ENCODE results near the gene GLIS1.

The GLIS1 gene

DNA sequence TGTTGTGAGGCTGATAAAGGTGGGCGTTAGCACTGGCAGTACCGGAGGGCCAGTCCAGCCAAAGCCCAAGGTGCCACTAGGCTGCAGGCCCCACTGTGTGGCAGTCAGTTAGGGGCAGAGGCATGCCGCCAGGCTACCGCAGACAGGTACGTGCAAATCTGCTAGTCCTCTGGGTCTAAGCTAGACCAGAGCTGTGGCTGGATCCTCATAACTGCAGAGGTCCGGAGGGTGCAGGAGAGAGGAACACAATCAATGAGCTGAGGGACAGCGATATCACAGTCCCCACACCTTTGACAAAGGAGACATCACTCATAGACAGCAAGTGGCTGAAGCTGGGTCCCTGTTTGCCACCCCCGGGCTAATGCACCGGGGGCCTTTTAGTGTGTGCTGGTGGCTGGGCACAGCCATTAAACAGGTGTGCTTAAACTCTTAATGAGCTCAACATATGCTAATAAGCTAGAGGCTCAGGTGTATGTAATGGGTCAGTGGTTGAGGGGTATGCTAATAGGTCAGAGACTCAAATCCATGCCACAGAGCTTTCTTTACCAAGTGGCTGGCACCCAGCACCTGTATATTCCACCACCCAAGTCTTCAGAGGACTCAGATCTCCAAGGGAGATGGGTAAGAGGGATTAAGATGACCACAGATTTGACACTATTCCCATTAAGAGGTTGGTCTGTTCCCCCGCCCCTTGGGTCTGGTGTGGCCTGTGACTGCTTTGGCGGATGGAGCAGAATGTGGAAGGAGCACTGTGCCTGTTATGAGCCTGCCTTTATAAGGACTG lies 82.0 kb downstream of the GLIS1 start:
- H3K4me3 ChIP-seq (ENCODE audit: low read length), result no peak overlapping the region
- H3K27ac ChIP-seq (ENCODE audit: low read depth, low read length), result no peak overlapping the region
- H3K79me2 ChIP-seq (ENCODE audit: control insufficient read depth, low read length), result no peaks in the 10 kb centered on the region
- no peaks in the 10 kb centered on the region for H3F3A ChIP-seq (ENCODE audit: control insufficient read depth, insufficient read depth)
- H3K9me2 ChIP-seq (replicated peaks; ENCODE audit: control insufficient read depth, low read length), result no peaks in the 10 kb centered on the region
- no peaks in the 10 kb centered on the region for H3K4me1 ChIP-seq (ENCODE audit: control insufficient read depth, low read length)
- H3K36me3 ChIP-seq (ENCODE audit: control insufficient read depth, low read length), result no peaks in the 10 kb centered on the region
- TF ChIP-seq EZH2phosphoT487 (IDR thresholded peaks at IDR 0.05; ENCODE audit: borderline replicate concordance, low read length), result no peak
- TF ChIP-seq, protein P1, sequence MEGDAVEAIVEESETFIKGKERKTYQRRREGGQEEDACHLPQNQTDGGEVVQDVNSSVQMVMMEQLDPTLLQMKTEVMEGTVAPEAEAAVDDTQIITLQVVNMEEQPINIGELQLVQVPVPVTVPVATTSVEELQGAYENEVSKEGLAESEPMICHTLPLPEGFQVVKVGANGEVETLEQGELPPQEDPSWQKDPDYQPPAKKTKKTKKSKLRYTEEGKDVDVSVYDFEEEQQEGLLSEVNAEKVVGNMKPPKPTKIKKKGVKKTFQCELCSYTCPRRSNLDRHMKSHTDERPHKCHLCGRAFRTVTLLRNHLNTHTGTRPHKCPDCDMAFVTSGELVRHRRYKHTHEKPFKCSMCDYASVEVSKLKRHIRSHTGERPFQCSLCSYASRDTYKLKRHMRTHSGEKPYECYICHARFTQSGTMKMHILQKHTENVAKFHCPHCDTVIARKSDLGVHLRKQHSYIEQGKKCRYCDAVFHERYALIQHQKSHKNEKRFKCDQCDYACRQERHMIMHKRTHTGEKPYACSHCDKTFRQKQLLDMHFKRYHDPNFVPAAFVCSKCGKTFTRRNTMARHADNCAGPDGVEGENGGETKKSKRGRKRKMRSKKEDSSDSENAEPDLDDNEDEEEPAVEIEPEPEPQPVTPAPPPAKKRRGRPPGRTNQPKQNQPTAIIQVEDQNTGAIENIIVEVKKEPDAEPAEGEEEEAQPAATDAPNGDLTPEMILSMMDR (IDR thresholded peaks at IDR 0.05; ENCODE audit: low read depth, low read length, poor library complexity, severe bottlenecking), result no peak
- no peaks in the 10 kb centered on the region for H4K20me1 ChIP-seq (ENCODE audit: control insufficient read depth, insufficient read depth, low read depth, low read length)
- H3K27me3 ChIP-seq (ENCODE audit: control insufficient read depth, low read length), result peaks cover 14% of the 10 kb centered on the region
- H3K4me2 ChIP-seq (ENCODE audit: low read length), result no peak overlapping the region
- H3K9me3 ChIP-seq (ENCODE audit: control insufficient read depth, insufficient read depth, low read length), result no peaks in the 10 kb centered on the region

DNA sequence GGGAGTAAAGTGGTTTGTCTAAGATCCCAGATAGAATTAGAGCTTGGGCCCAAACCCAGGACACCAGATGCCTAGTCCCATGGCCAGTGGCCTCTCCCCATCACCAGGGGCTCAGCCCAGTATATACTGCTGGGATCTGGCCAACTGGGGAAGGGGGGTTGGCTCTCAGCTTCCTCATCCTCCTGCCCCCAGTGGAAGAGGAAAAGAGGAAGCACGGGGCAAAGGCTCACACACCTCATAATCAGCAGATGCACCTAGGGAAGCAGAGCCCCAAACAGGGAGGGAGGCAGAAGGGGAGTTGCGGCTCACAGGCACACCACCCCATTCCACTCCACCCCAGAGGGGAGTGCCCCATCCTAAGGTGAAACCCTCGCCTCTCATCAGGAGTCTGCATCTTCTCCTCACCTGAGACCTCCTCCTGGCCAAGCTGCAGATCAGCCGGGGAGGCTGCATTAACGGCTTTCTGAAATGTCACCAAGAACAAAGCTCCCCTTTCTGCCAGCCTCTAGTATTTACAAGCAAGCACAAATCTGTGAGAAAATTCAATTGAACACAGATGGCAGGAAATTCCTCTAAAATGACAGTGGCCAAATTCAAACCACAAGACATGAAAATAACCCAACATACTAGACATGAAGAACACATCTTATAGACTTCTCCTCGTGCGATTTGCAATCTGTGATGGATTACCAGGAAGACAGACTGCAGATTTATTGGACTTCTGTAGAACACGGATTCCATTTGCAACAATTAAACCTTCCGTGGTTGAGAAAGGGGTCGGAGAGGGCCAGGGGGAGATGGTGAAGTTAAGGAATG lies 82.8 kb downstream of the GLIS1 start:
- Histone ChIP-seq H3K79me2 (ENCODE audit: control insufficient read depth, low read length) (no peaks in the 10 kb centered on the region), H3K4me1 (ENCODE audit: control insufficient read depth, low read length) (no peaks in the 10 kb centered on the region), H4K20me1 (ENCODE audit: control insufficient read depth, insufficient read depth, low read depth, low read length) (no peaks in the 10 kb centered on the region), H3K9me2 (replicated peaks; ENCODE audit: control insufficient read depth, low read length) (no peaks in the 10 kb centered on the region), H3K36me3 (ENCODE audit: control insufficient read depth, low read length) (no peaks in the 10 kb centered on the region), H3K4me3 (ENCODE audit: low read length) (no peak overlapping the region), H3K4me2 (ENCODE audit: low read length) (no peak overlapping the region), H3K9me3 (ENCODE audit: control insufficient read depth, insufficient read depth, low read length) (no peaks in the 10 kb centered on the region), H3F3A (ENCODE audit: control insufficient read depth, insufficient read depth) (no peaks in the 10 kb centered on the region), H3K27me3 (ENCODE audit: control insufficient read depth, low read length) (peaks cover 14% of the 10 kb centered on the region), H3K27ac (ENCODE audit: low read depth, low read length) (no peak overlapping the region)
- no peak for TF ChIP-seq EZH2phosphoT487 (IDR thresholded peaks at IDR 0.05; ENCODE audit: borderline replicate concordance, low read length)
- TF ChIP-seq, protein P1 (IDR thresholded peaks at IDR 0.05; ENCODE audit: low read depth, low read length, poor library complexity, severe bottlenecking), result no peak

DNA sequence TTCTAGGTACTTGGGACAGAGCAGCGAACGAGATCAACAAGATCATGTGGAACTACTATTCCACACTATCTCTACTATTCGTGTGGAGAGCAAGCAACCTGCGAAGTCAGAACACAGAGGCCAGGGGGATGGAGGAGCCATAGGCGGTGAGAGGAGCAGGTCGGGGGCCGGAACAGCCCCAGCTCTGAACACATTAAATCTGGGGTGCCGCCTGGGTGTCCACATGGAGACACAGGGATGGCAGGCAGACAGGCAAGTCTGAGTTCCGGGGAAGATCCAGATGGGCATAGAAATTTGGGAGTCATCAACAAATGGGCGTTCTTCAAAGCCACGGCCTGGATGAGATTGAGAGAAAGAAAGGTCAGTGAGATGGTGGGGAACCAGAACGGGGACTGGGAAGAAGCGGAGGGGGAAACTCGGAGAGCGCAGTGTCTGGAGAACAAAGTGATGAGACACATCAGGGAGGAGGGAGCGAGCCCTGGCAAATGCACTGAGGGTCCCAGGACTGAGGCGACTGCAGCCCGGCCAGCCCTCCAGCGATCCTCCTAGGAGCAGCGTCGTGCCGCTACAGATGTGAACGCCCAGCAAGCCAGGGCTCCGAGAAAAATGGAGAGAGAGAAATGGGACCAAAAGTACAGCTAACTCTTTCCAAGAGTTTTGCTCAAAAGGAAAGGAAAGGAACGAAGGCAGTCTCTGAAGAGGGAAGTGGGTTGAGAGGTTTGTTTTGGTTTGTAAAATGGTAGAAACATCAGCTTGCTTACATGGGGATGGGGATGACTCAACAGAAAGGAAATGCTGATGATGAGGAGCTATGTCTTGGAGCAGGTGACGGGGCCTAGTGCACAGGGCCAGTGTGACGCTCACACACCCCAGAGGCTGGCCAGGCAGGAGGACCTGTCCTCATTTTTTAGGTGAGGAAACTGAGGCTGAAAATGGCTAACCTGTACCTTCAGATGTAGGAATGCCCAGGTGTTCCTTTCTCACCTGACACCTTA lies 84.5 kb downstream of the GLIS1 start:
- H3K79me2 ChIP-seq (ENCODE audit: control insufficient read depth, low read length), result no peaks in the 10 kb centered on the region
- TF ChIP-seq, protein P1 (IDR thresholded peaks at IDR 0.05; ENCODE audit: low read depth, low read length, poor library complexity, severe bottlenecking), result no peak
- TF ChIP-seq EZH2phosphoT487 (IDR thresholded peaks at IDR 0.05; ENCODE audit: borderline replicate concordance, low read length), result no peak
- no peaks in the 10 kb centered on the region for H4K20me1 ChIP-seq (ENCODE audit: control insufficient read depth, insufficient read depth, low read depth, low read length)
- no peaks in the 10 kb centered on the region for H3K9me2 ChIP-seq (replicated peaks; ENCODE audit: control insufficient read depth, low read length)
- H3K4me2 ChIP-seq (ENCODE audit: low read length), result no peak overlapping the region
- H3K27ac ChIP-seq (ENCODE audit: low read depth, low read length), result no peak overlapping the region
- peaks cover 14% of the 10 kb centered on the region for H3K27me3 ChIP-seq (ENCODE audit: control insufficient read depth, low read length)
- no peak overlapping the region for H3K4me3 ChIP-seq (ENCODE audit: low read length)
- no peaks in the 10 kb centered on the region for H3K9me3 ChIP-seq (ENCODE audit: control insufficient read depth, insufficient read depth, low read length)
- H3K36me3 ChIP-seq (ENCODE audit: control insufficient read depth, low read length), result no peaks in the 10 kb centered on the region
- no peaks in the 10 kb centered on the region for H3K4me1 ChIP-seq (ENCODE audit: control insufficient read depth, low read length)
- H3F3A ChIP-seq (ENCODE audit: control insufficient read depth, insufficient read depth), result no peaks in the 10 kb centered on the region

All from DOHH2 (cell line).